HepG2 (cell line): Measurements from ENCODE around the gene UGP2. TPM values are rescaled to one million over a fixed set of nuclear protein-coding genes. Genes with fewer than 3 reads are reported as not detected.
A peak's percentile ranks its signal among the peaks of the same experiment; 100 is the strongest.

ENCODE experiments used
- ATAC-seq: fragments of 200-7000 bp; cut with Tn5 transposase; 3 replicates; pipeline ENCODE4 v1.9.1; 2020; ENCODE audit warnings: mild to moderate bottlenecking, moderate library complexity
- BruUV-seq: library from RNA; stranded (reverse); fragments of 400-500 nt; replicated peaks from 2 replicates; lab custom pipeline; 2021; lab: Mats Ljungman, UMichigan
- CTCF ChIA-PET: fragments of 300-600 bp; formaldehyde crosslinking; extraction: SDS; loops from one replicate; lab custom pipeline; 2021; ENCODE audit warnings: low total read pairs, inconsistent platforms, low intra/inter-chr PET ratio; lab: Yijun Ruan, JAX
- POLR2A ChIA-PET: fragments of 350-600 bp; sonication (Branson Sonifier 250); formaldehyde crosslinking; loops from one replicate; lab custom pipeline; 2020; ENCODE audit warnings: antibody characterized with exemption, inconsistent platforms; lab: Yijun Ruan, JAX
- DNase-seq: peaks from one replicate; pipeline ENCODE4 v3.0.0-alpha.2; 2015; ENCODE audit warnings: low spot score
- FAIRE-seq: peaks from 3 replicates; lab custom pipeline; 2011; peaks lifted over from hg19 to GRCh38; lab: Jason Lieb, UNC
- H2AFZ ChIP-seq: one replicate; pipeline ENCODE4 v1.6.1; 2011; ENCODE audit warnings: low read length, inconsistent platforms
- H3K27ac ChIP-seq: fragments of 300-600 bp; 3 replicates; pipeline ENCODE4 v1.8.0; 2011; ENCODE audit warnings: mixed run types, mild to moderate bottlenecking, mixed read lengths, low read length, inconsistent platforms; ENCODE audit not compliant: insufficient read depth; ENCODE audit errors: extremely low read length
- H3K27me3 ChIP-seq, 2 experiments: fragments of 200-600 bp in 1 of 2; 2 replicates in 1 of 2; 3 replicates in 1 of 2; pipeline versions ENCODE4 v1.6.0 to v1.8.0; 2011; ENCODE audit warnings: low read length in 2 of 2, mild to moderate bottlenecking in 2 of 2, moderate library complexity in 2 of 2, inconsistent platforms in 1 of 2; ENCODE audit not compliant: insufficient read depth in 2 of 2, control insufficient read depth in 1 of 2
- H3K36me3 ChIP-seq, 2 experiments: fragments of 200-600 bp in 1 of 2; replicated peaks in 1 of 2; 2 replicates in 1 of 2; 3 replicates in 1 of 2; pipeline versions ENCODE4 v1.5.1 to v1.8.0; 2011; ENCODE audit warnings: low read length in 2 of 2, inconsistent platforms in 1 of 2; ENCODE audit not compliant: insufficient read depth in 2 of 2, control insufficient read depth in 1 of 2
- H3K4me1 ChIP-seq: 2 replicates; pipeline ENCODE4 v1.5.1; 2012; ENCODE audit warnings: low read length, inconsistent platforms; ENCODE audit not compliant: insufficient read depth
- H3K4me2 ChIP-seq: 2 replicates; pipeline ENCODE4 v1.6.0; 2011; ENCODE audit warnings: low read depth, low read length, inconsistent platforms
- H3K4me3 ChIP-seq, 3 experiments: fragments of 200-600 bp in 1 of 3; sonication (generic), shearing (Covaris generic) in 1 of 3; replicated peaks in 1 of 3; 2 replicates each; pipeline ENCODE4 v1.5.1; 2011 to 2016; ENCODE audit warnings: low read length in 3 of 3, inconsistent platforms in 2 of 3, low read depth in 2 of 3, mild to moderate bottlenecking in 2 of 3, control low read depth in 1 of 3, mixed read lengths in 1 of 3; ENCODE audit not compliant: insufficient read depth in 1 of 3
- H3K79me2 ChIP-seq: one replicate; pipeline ENCODE4 v1.6.1; 2011; ENCODE audit warnings: low read length, inconsistent platforms; ENCODE audit not compliant: insufficient read depth
- H3K9ac ChIP-seq: 2 replicates; pipeline ENCODE4 v1.6.0; 2011; ENCODE audit warnings: mild to moderate bottlenecking, low read depth, low read length, inconsistent platforms; ENCODE audit not compliant: insufficient read depth
- H3K9me3 ChIP-seq: 2 replicates; pipeline ENCODE4 v1.5.1; 2012; ENCODE audit warnings: mild to moderate bottlenecking, low read length
- H4K20me1 ChIP-seq: 2 replicates; pipeline ENCODE4 v1.6.0; 2011; ENCODE audit warnings: inconsistent platforms, mild to moderate bottlenecking, low read length, moderate library complexity; ENCODE audit not compliant: insufficient read depth
- BHLHE40 ChIP-seq: IDR thresholded peaks from 2 replicates; pipeline ENCODE4 v1.6.1; 2011; ENCODE audit warnings: low read length, improper control_type of control experiment
- GATA4 ChIP-seq: sonication (generic); IDR thresholded peaks from 2 replicates; pipeline ENCODE4 v1.6.1; 2016; ENCODE audit warnings: antibody characterized with exemption, low read depth, borderline replicate concordance
- IRF2 ChIP-seq: IDR thresholded peaks from 2 replicates; pipeline ENCODE4 v1.6.1; 2018; ENCODE audit warnings: missing genetic modification reagents, missing compliant biosample characterization
- KAT8 ChIP-seq: IDR thresholded peaks from 2 replicates; pipeline ENCODE4 v1.6.1; 2016; ENCODE audit warnings: missing genetic modification reagents, missing compliant biosample characterization
- KDM2A ChIP-seq: sonication (generic); formaldehyde crosslinking; IDR thresholded peaks from 2 replicates; pipeline ENCODE4 v1.4.0; 2020; ENCODE audit warnings: low read depth, missing genetic modification reagents, borderline replicate concordance
- LCORL ChIP-seq, 2 experiments: fragments of 450-650 bp in 1 of 2; sonication (generic) in 1 of 2; formaldehyde crosslinking in 1 of 2; IDR thresholded peaks; 2 replicates each; pipeline versions ENCODE4 v1.5.0 to v1.6.1; 2017 to 2020; ENCODE audit warnings: antibody characterized with exemption in 1 of 2, missing genetic modification reagents in 1 of 2
- NKX3-1 ChIP-seq: sonication (generic); formaldehyde crosslinking; IDR thresholded peaks from 2 replicates; pipeline ENCODE4 v1.5.0; 2020; ENCODE audit warnings: missing genetic modification reagents
- PHF8 ChIP-seq: sonication (generic); formaldehyde crosslinking; IDR thresholded peaks from 2 replicates; pipeline ENCODE4 v1.5.0; 2020; ENCODE audit warnings: missing genetic modification reagents
- POLR2G ChIP-seq: fragments of 200-400 bp; formaldehyde crosslinking; IDR thresholded peaks from 2 replicates; pipeline ENCODE4 v1.6.1; 2018; ENCODE audit warnings: mild to moderate bottlenecking, low read depth, low read length, moderate library complexity
- PRMT3 ChIP-seq: sonication (generic); formaldehyde crosslinking; IDR thresholded peaks from 2 replicates; pipeline ENCODE4 v1.8.1; 2022; ENCODE audit warnings: low read depth, mild to moderate bottlenecking, moderate library complexity, missing genetic modification reagents, borderline replicate concordance
- RAD21 ChIP-seq: fragments of 450-650 bp; formaldehyde crosslinking; IDR thresholded peaks from 2 replicates; pipeline ENCODE4 v1.5.0; 2020; ENCODE audit warnings: mild to moderate bottlenecking
- RXRB ChIP-seq: IDR thresholded peaks from 2 replicates; pipeline ENCODE4 v1.6.1; 2016; ENCODE audit warnings: borderline replicate concordance, missing genetic modification reagents, missing compliant biosample characterization
- SMC3 ChIP-seq: IDR thresholded peaks from 2 replicates; pipeline ENCODE4 v1.6.1; 2011; ENCODE audit warnings: low read length, improper control_type of control experiment
- SMYD3 ChIP-seq: sonication (generic); formaldehyde crosslinking; IDR thresholded peaks from 2 replicates; pipeline ENCODE4 v1.8.1; 2023; ENCODE audit warnings: mild to moderate bottlenecking, missing genetic modification reagents
- TEAD3 ChIP-seq: optimal IDR thresholded peaks from 2 replicates; pipeline ENCODE3; 2016; ENCODE audit warnings: borderline replicate concordance
- TP53 ChIP-seq: sonication (generic); formaldehyde crosslinking; conservative IDR thresholded peaks from 2 replicates; pipeline ENCODE4 v1.4.0; 2020; ENCODE audit warnings: missing genetic modification reagents
- XRCC5 ChIP-seq: fragments of 200-400 bp; formaldehyde crosslinking; optimal IDR thresholded peaks from 2 replicates; pipeline ENCODE3; 2017; ENCODE audit warnings: mild to moderate bottlenecking, low read length
- ZFX ChIP-seq: sonication (generic); formaldehyde crosslinking; IDR thresholded peaks from 2 replicates; pipeline ENCODE4 v1.4.0; 2020; ENCODE audit warnings: mild to moderate bottlenecking, low read depth, missing genetic modification reagents, moderate library complexity
- ZNF205 ChIP-seq: IDR thresholded peaks from 2 replicates; pipeline ENCODE4 v1.6.1; 2018; ENCODE audit warnings: missing biosample characterization, missing genetic modification reagents
- ZNF549 ChIP-seq: sonication (generic); formaldehyde crosslinking; IDR thresholded peaks from 2 replicates; pipeline ENCODE4 v1.5.0; 2020; ENCODE audit warnings: missing genetic modification reagents
- ZNF557 ChIP-seq: sonication (generic); formaldehyde crosslinking; IDR thresholded peaks from 2 replicates; pipeline ENCODE4 v1.4.0; 2020; ENCODE audit warnings: missing genetic modification reagents
- whole genome bisulfite sequencing: methylation state at CpG from one replicate; pipeline ENCODE4 v1.1.6; 2017; ENCODE audit warnings: low lambda C conversion rate; 5-methylcytosine and 5-hydroxymethylcytosine counted together
- in situ Hi-C: cut with HindIII; loops from 2 replicates; pipeline ENCODE4 v1.10.0; 2017; ENCODE audit warnings: low pct_unique_long_range_greater_than_20kb; ENCODE audit not compliant: extremely low pct_ligation_motif_present
- intact Hi-C: fragments of 100-400 bp; cut with micrococcal nuclease; formaldehyde crosslinking; loops from one replicate; pipeline ENCODE4 v1.10.0; 2022; ENCODE audit not compliant: unreplicated experiment
- polyA plus RNA-seq, 8 experiments: library from polyadenylated mRNA; depleted of rRNA in 3 of 8; stranded (reverse) in 7 of 8; unstranded in 1 of 8; fragments of >200 nt; fragmentation: Illumina TruSeq in 4 of 8; extraction: Trizol in 4 of 8; gene quantifications; 2 replicates each; pipeline versions ENCODE4 v1.2.1 to v1.2.3, GENCODE V29; 2011 to 2016; ENCODE audit warnings: low read depth in 4 of 8, missing spikeins in 1 of 8, mixed read lengths in 1 of 8; ENCODE audit not compliant: insufficient read depth in 1 of 8
- total RNA-seq, 5 experiments: library from RNA; depleted of rRNA; stranded (reverse); fragments of >200 nt; fragmentation: Illumina TruSeq; extraction: Trizol; gene quantifications; 2 replicates each; pipeline ENCODE4 v1.2.3, GENCODE V29; 2016; ENCODE audit warnings: low read depth in 1 of 5
- TF ChIP-seq, protein P1 (sequence below): IDR thresholded peaks from 2 replicates; pipeline ENCODE4 v1.6.1; 2012; ENCODE audit warnings: inconsistent platforms
- TF ChIP-seq, protein P2 (sequence below): sonication (generic); formaldehyde crosslinking; IDR thresholded peaks from 2 replicates; pipeline ENCODE4 v1.5.1; 2020; ENCODE audit warnings: missing genetic modification reagents, mild to moderate bottlenecking, borderline replicate concordance

The UGP2 gene
- total and polyA plus RNA-seq, 2 of the 13 experiments (the other 11 are each of a cell fraction or from before 2014, with no cell fraction given) = 96.0 to 134 TPM

DNA sequence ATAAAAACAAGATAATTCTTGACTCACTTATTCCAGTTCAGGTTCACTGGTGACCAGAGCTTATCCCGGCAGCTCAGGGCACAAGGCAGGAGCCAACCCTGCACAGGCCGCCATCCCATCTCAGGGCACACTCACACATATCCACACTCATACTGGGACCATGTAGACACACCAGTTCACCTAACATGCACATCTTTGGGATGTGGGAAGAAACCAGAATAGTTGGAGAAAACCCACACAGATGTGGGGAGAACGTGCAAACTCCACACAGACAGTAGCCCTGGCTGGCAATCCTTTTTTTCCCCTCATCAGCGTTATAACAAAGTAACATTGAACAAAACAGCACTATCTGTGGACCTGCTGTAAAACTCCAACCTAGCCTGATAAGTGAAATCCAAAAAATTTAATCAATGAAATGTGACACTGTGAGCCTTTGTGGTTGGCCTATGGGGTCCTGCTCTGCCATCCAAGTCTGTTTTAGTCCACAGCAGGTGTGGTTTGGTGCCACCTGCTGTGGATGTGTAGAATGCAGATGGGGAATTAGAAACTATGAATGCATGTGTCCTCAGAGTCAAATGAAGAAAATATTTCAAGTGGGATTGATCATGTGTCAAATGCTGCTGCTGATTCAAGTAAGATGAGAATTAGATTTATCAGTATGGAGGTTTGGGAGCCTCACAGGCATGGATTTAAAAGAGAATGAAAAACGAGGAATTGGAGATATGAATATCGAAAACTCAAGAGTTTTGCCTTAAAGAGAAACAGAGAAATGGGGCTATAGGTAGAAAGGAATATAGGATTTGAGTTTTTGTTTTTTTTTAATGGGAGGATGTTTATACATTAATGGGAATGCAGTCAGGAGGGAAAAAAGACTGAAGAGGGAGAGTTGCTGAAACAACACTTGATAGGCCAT is 47.0 kb downstream of the UGP2 start:
- FAIRE-seq = peak; percentile 58
- Histone ChIP-seq H3K79me2 (no peaks in the 10 kb centered on the region), H4K20me1 (peaks cover 4% of the 10 kb centered on the region; the same call in 1 of the 2 replicates), H3K9me3 (no peaks in the 10 kb centered on the region), H3K27me3 (no peaks in the 10 kb centered on the region), H3K4me2 (no peak overlapping the region), H3K4me1 (peaks cover 14% of the 10 kb centered on the region), H3K4me3 (no peak overlapping the region), H3K36me3 (peaks cover 11 to 76% of the 10 kb centered on the region in 2 experiments), H3K9ac (no peak overlapping the region), H3K27ac (no peak overlapping the region), H2AFZ (no peak overlapping the region)
- 95% methylated on average over 6 of the region's 6 CpGs for WGBS
- DNase-seq = peak; percentile 65
- intact Hi-C loops (loop anchor here (1.0 to 2.0 kb wide), 2 partner anchors 28 to 196 kb away; no protein-coding TSS in a partner anchor), in situ Hi-C loops (no loop called here)
- TSS peak; percentile 1 for BruUV-seq
- peak; percentile 89 for ATAC-seq
- ChIA-PET POLR2A (no interaction called here), CTCF (interaction anchor here (0.7 to 3.2 kb wide), 3 partner anchors 125 to 197 kb away, joined by 3 to 30 read pairs (median 3); no protein-coding TSS in a partner anchor)
- TF ChIP-seq NKX3-1 (CRISPR knock-in tag) = 0 out of 2 replicates have a peak, but pooled peaks have one; percentile 47
- TF ChIP-seq RXRB (CRISPR knock-in tag) = peak; percentile 36; the same call in 1 of the 2 replicates
- TF ChIP-seq, protein P1, sequence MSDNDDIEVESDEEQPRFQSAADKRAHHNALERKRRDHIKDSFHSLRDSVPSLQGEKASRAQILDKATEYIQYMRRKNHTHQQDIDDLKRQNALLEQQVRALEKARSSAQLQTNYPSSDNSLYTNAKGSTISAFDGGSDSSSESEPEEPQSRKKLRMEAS = 0 out of 2 replicates have a peak, but pooled peaks have one; percentile 12
- TF ChIP-seq ZNF549 (CRISPR knock-in tag) = no peak
- 0 out of 2 replicates have a peak, but pooled peaks have one; percentile 17 for TF ChIP-seq PHF8 (CRISPR knock-in tag)
- TF ChIP-seq, protein P2, sequence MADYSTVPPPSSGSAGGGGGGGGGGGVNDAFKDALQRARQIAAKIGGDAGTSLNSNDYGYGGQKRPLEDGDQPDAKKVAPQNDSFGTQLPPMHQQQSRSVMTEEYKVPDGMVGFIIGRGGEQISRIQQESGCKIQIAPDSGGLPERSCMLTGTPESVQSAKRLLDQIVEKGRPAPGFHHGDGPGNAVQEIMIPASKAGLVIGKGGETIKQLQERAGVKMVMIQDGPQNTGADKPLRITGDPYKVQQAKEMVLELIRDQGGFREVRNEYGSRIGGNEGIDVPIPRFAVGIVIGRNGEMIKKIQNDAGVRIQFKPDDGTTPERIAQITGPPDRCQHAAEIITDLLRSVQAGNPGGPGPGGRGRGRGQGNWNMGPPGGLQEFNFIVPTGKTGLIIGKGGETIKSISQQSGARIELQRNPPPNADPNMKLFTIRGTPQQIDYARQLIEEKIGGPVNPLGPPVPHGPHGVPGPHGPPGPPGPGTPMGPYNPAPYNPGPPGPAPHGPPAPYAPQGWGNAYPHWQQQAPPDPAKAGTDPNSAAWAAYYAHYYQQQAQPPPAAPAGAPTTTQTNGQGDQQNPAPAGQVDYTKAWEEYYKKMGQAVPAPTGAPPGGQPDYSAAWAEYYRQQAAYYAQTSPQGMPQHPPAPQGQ (CRISPR knock-in tag) = 0 out of 2 replicates have a peak, but pooled peaks have one; percentile 47
- 0 out of 2 replicates have a peak, but pooled peaks have one; percentile 45 for TF ChIP-seq TP53 (CRISPR knock-in tag)
- peak; percentile 63 for TF ChIP-seq POLR2G
- peak; percentile 80 for TF ChIP-seq RAD21
- peak; percentile 63 for TF ChIP-seq XRCC5
- TF ChIP-seq LCORL (IDR thresholded peaks at IDR 0.05) = no peak
- TF ChIP-seq LCORL (CRISPR knock-in tag; IDR thresholded peaks at IDR 0.05) = 0 out of 2 replicates have a peak, but pooled peaks have one; percentile 32
- TF ChIP-seq TEAD3 = peak; percentile 37
- no peak for TF ChIP-seq GATA4
- TF ChIP-seq ZFX (CRISPR knock-in tag) = no peak
- TF ChIP-seq ZNF205 (CRISPR knock-in tag) = 0 out of 2 replicates have a peak, but pooled peaks have one; percentile 42
- 0 out of 2 replicates have a peak, but pooled peaks have one; percentile 45 for TF ChIP-seq KDM2A
- peak; percentile 18; the same call in 1 of the 2 replicates for TF ChIP-seq KAT8 (CRISPR knock-in tag)
- peak; percentile 58; the same call in 1 of the 2 replicates for TF ChIP-seq IRF2 (CRISPR knock-in tag)
- TF ChIP-seq BHLHE40 = 0 out of 2 replicates have a peak, but pooled peaks have one; percentile 9
- no peak for TF ChIP-seq PRMT3 (CRISPR knock-in tag)
- TF ChIP-seq SMC3 = peak; percentile 91
- no peak for TF ChIP-seq ZNF557 (CRISPR knock-in tag)
- no peak for TF ChIP-seq SMYD3 (CRISPR knock-in tag)
